IMR-90 (cell line): Measurements from ENCODE around the gene BRSK1. TPM values are rescaled to one million over a fixed set of nuclear protein-coding genes. Genes with fewer than 3 reads are reported as not detected.

Experiments
- ATAC-seq: fragments of 200-7000 bp; cut with Tn5 transposase; 2 replicates; pipeline ENCODE4 v1.9.1; 2020; ENCODE audit warnings: low read depth, mild to moderate bottlenecking, moderate library complexity
- BruUV-seq: library from RNA; stranded (reverse); fragments of 400-500 nt; replicated peaks from 2 replicates; lab custom pipeline; 2021; lab: Mats Ljungman, UMichigan
- CTCF ChIA-PET: fragments of 300-600 bp; formaldehyde crosslinking; extraction: SDS; loops from one replicate; lab custom pipeline; 2021; ENCODE audit warnings: antibody characterized with exemption; lab: Yijun Ruan, JAX
- POLR2A ChIA-PET: fragments of 300-600 bp; sonication (Branson Sonifier 250); formaldehyde crosslinking; loops from one replicate; lab custom pipeline; 2022; ENCODE audit warnings: antibody characterized with exemption; ENCODE audit not compliant: unreplicated experiment; lab: Charles Lee
- DNase-seq: peaks from one replicate; pipeline ENCODE4 v3.0.0; 2013
- H2AFZ ChIP-seq: replicated peaks from 2 replicates; pipeline ENCODE3; 2013; ENCODE audit warnings: low read length, mild to moderate bottlenecking; ENCODE audit not compliant: poor library complexity
- H2AK5ac ChIP-seq: 2 replicates; pipeline ENCODE4 v1.6.1; 2013; ENCODE audit warnings: low read depth, low read length, inconsistent platforms
- H2AK9ac ChIP-seq: replicated peaks from 2 replicates; pipeline ENCODE3; 2013; ENCODE audit warnings: mild to moderate bottlenecking, low read depth, low read length, moderate library complexity; ENCODE audit not compliant: poor library complexity
- H2BK120ac ChIP-seq: 2 replicates; pipeline ENCODE4 v1.6.1; 2013; ENCODE audit warnings: low read depth, low read length, inconsistent platforms
- H2BK15ac ChIP-seq: 3 replicates; pipeline ENCODE4 v1.6.1; 2013; ENCODE audit warnings: low read depth, low read length, inconsistent platforms
- H2BK20ac ChIP-seq: 2 replicates; pipeline ENCODE4 v1.6.1; 2013; ENCODE audit warnings: low read depth, mild to moderate bottlenecking, inconsistent platforms, low read length, moderate library complexity
- H2BK5ac ChIP-seq: 2 replicates; pipeline ENCODE4 v1.6.1; 2013; ENCODE audit warnings: mild to moderate bottlenecking, low read depth, low read length, inconsistent platforms; ENCODE audit not compliant: poor library complexity, severe bottlenecking
- H3K14ac ChIP-seq: replicated peaks from 2 replicates; pipeline ENCODE4 v1.6.1; 2013; ENCODE audit warnings: low read depth, low read length, inconsistent platforms
- H3K18ac ChIP-seq: 2 replicates; pipeline ENCODE4 v1.6.1; 2013; ENCODE audit warnings: low read depth, low read length, control low read depth
- H3K23ac ChIP-seq: 2 replicates; pipeline ENCODE4 v1.6.1; 2013; ENCODE audit warnings: low read depth, low read length, inconsistent platforms
- H3K27ac ChIP-seq: 2 replicates; pipeline ENCODE4 v1.5.1; 2013; ENCODE audit warnings: mild to moderate bottlenecking, control low read depth, low read length; ENCODE audit not compliant: insufficient read depth
- H3K27me3 ChIP-seq: 2 replicates; pipeline ENCODE4 v1.6.1; 2013; ENCODE audit warnings: low read length; ENCODE audit not compliant: control insufficient read depth, insufficient read depth
- H3K36me3 ChIP-seq: 2 replicates; pipeline ENCODE4 v1.6.1; 2013; ENCODE audit warnings: low read length, mixed read lengths; ENCODE audit not compliant: control insufficient read depth, insufficient read depth
- H3K4ac ChIP-seq: 2 replicates; pipeline ENCODE4 v1.6.1; 2013; ENCODE audit warnings: low read depth, low read length, inconsistent platforms
- H3K4me1 ChIP-seq: 2 replicates; pipeline ENCODE4 v1.6.1; 2013; ENCODE audit warnings: low read length, mixed read lengths; ENCODE audit not compliant: control insufficient read depth, insufficient read depth
- H3K4me2 ChIP-seq: 2 replicates; pipeline ENCODE4 v1.6.1; 2013; ENCODE audit warnings: low read depth, mild to moderate bottlenecking, control low read depth, low read length, moderate library complexity
- H3K4me3 ChIP-seq: 2 replicates; pipeline ENCODE4 v1.5.1; 2013; ENCODE audit warnings: low read depth, mild to moderate bottlenecking, control low read depth, low read length, moderate library complexity; ENCODE audit not compliant: insufficient read depth
- H3K56ac ChIP-seq: 2 replicates; pipeline ENCODE4 v1.6.1; 2013; ENCODE audit warnings: low read length, inconsistent platforms; ENCODE audit not compliant: insufficient read depth; ENCODE audit errors: extremely low read depth
- H3K79me1 ChIP-seq, 2 experiments: 2 replicates each; pipeline ENCODE4 v1.6.1; 2013; ENCODE audit warnings: low read length in 2 of 2, inconsistent platforms in 1 of 2, low read depth in 1 of 2
- H3K9ac ChIP-seq: 2 replicates; pipeline ENCODE4 v1.6.1; 2013; ENCODE audit warnings: low read depth, low read length, control low read depth
- H3K9me1 ChIP-seq: 2 replicates; pipeline ENCODE4 v1.6.1; 2013; ENCODE audit warnings: low read length, inconsistent platforms; ENCODE audit not compliant: insufficient read depth
- H3K9me3 ChIP-seq: 2 replicates; pipeline ENCODE4 v1.6.1; 2013; ENCODE audit warnings: low read length; ENCODE audit not compliant: control insufficient read depth, insufficient read depth
- H4K20me1 ChIP-seq: 2 replicates; pipeline ENCODE4 v1.6.1; 2013; ENCODE audit warnings: low read length, inconsistent platforms; ENCODE audit not compliant: insufficient read depth
- H4K5ac ChIP-seq: 2 replicates; pipeline ENCODE4 v1.6.1; 2013; ENCODE audit warnings: mild to moderate bottlenecking, low read depth, low read length, control low read depth
- H4K8ac ChIP-seq, 2 experiments: 2 replicates each; pipeline ENCODE4 v1.6.1; 2013; ENCODE audit warnings: low read depth in 2 of 2, low read length in 2 of 2, control low read depth in 1 of 2, inconsistent platforms in 1 of 2
- H4K91ac ChIP-seq: 2 replicates; pipeline ENCODE4 v1.6.1; 2013; ENCODE audit warnings: low read depth, low read length, inconsistent platforms; ENCODE audit not compliant: insufficient read depth
- BHLHE40 ChIP-seq: fragments of 150-350 bp; IDR thresholded peaks from 2 replicates; pipeline ENCODE4 v1.6.1; 2016; ENCODE audit warnings: mild to moderate bottlenecking, low read depth, low read length
- CHD1 ChIP-seq: IDR thresholded peaks from 2 replicates; pipeline ENCODE4 v1.6.1; 2012; ENCODE audit warnings: low read depth, low read length, improper control_type of control experiment
- CTCF ChIP-seq: conservative IDR thresholded peaks from 2 replicates; pipeline ENCODE4 v1.5.1; 2012; ENCODE audit warnings: mild to moderate bottlenecking, low read depth, low read length, improper control_type of control experiment
- ELK1 ChIP-seq: fragments of 150-350 bp; IDR thresholded peaks from 2 replicates; pipeline ENCODE4 v1.6.1; 2016; ENCODE audit warnings: low read depth, mild to moderate bottlenecking, low read length, moderate library complexity, borderline replicate concordance
- MXI1 ChIP-seq: IDR thresholded peaks from 2 replicates; pipeline ENCODE4 v1.6.1; 2012; ENCODE audit warnings: low read depth, mild to moderate bottlenecking, low read length, moderate library complexity, borderline replicate concordance
- NFE2L2 ChIP-seq: fragments of 150-350 bp; IDR thresholded peaks from 2 replicates; pipeline ENCODE4 v1.6.1; 2016; ENCODE audit warnings: low read depth, mild to moderate bottlenecking, low read length
- SMC3 ChIP-seq: fragments of 150-350 bp; IDR thresholded peaks from 2 replicates; pipeline ENCODE4 v1.6.1; 2016; ENCODE audit warnings: low read depth, mild to moderate bottlenecking, antibody characterized with exemption, low read length, moderate library complexity
- USF2 ChIP-seq: fragments of 150-350 bp; IDR thresholded peaks from 2 replicates; pipeline ENCODE4 v1.6.1; 2017; ENCODE audit warnings: mild to moderate bottlenecking, antibody characterized with exemption, low read length, low read depth
- WGBS, 2 experiments: methylation state at CpG; one replicate each; pipeline versions ENCODE4 v1.1.5 to v1.1.7; 2013; ENCODE audit warnings: missing lambda C conversion rate in 2 of 2; ENCODE audit not compliant: insufficient read length in 1 of 2; ENCODE audit errors: extremely low coverage in 2 of 2; 5-methylcytosine and 5-hydroxymethylcytosine counted together
- dilution Hi-C: fragments of 300-500 bp; cut with HindIII; formaldehyde crosslinking; loops from one replicate; pipeline ENCODE4 v1.14.3; 2018; ENCODE audit warnings: low sequenced_read_pairs; ENCODE audit not compliant: unreplicated experiment
- in situ Hi-C: fragments of 300-500 bp; cut with MboI; formaldehyde crosslinking; loops from 3 replicates; pipeline ENCODE4 v1.14.3; 2019; ENCODE audit warnings: low sequenced_read_pairs, inconsistent platforms, mixed read lengths
- intact Hi-C: fragments of 100-400 bp; cut with micrococcal nuclease; formaldehyde crosslinking; loops from 2 replicates; pipeline ENCODE4 v1.10.0; 2022
- polyA plus RNA-seq, 3 experiments: library from polyadenylated mRNA; depleted of rRNA; stranded (reverse); fragments of >200 nt; gene quantifications; 2 replicates each; pipeline ENCODE4 v1.2.3, GENCODE V29; 2012; ENCODE audit warnings: low replicate concordance in 1 of 3
- total RNA-seq: library from RNA; depleted of rRNA; stranded (reverse); fragments of >200 nt; gene quantifications from 2 replicates; pipeline ENCODE4 v1.2.3, GENCODE V29; 2012

Gene BRSK1
- total and polyA plus RNA-seq, 2 of the 4 experiments (the other 2 are of a cell fraction) = 2.5 to 22.3 TPM

GRCh38 chr19:55316646-55317045, 32.8 kb downstream of the BRSK1 start:
- no peak overlapping the region for H2AK5ac ChIP-seq
- H3K23ac ChIP-seq = no peak overlapping the region
- no peak overlapping the region for H3K14ac ChIP-seq
- H3K79me1 ChIP-seq = no peaks in the 10 kb centered on the region
- in situ Hi-C loops (no loop called here), intact Hi-C loops (no loop called here), dilution Hi-C loops (no loop called here)
- no peak overlapping the region for H2BK120ac ChIP-seq
- POLR2A ChIA-PET = no interaction called here
- no peak overlapping the region for H3K9ac ChIP-seq
- no peak for ATAC-seq
- H3K56ac ChIP-seq = no peak overlapping the region
- H2AFZ ChIP-seq = no peak overlapping the region
- H2BK15ac ChIP-seq = no peak overlapping the region
- H3K18ac ChIP-seq = no peak overlapping the region
- no peak overlapping the region for H2AK9ac ChIP-seq
- H2BK5ac ChIP-seq = no peak overlapping the region
- H3K9me1 ChIP-seq = no peaks in the 10 kb centered on the region
- H4K91ac ChIP-seq = no peak overlapping the region
- H3K27ac ChIP-seq = no peak overlapping the region
- H3K4me1 ChIP-seq = no peaks in the 10 kb centered on the region; the same call in 1 of the 2 replicates
- CTCF ChIA-PET = no interaction called here
- no peaks in the 10 kb centered on the region for H4K20me1 ChIP-seq
- DNase-seq = no peak
- H4K5ac ChIP-seq = no peak overlapping the region
- BruUV-seq = no TSS peak
- H3K36me3 ChIP-seq = no peaks in the 10 kb centered on the region; the same call in 1 of the 2 replicates
- no peak for TF ChIP-seq ELK1
- no peak for TF ChIP-seq CHD1
- TF ChIP-seq CTCF = no peak
- no peak for TF ChIP-seq NFE2L2
- TF ChIP-seq SMC3 = no peak
- no peak for TF ChIP-seq BHLHE40
- no peak for TF ChIP-seq USF2
- TF ChIP-seq MXI1 = no peak
- H3K4ac ChIP-seq = no peak overlapping the region
- H3K4me3 ChIP-seq = no peak overlapping the region
- H4K8ac ChIP-seq = no peak overlapping the region
- 0 out of 2 replicates have a peak, but pooled peaks cover 1% of the 10 kb centered on the region for H3K9me3 ChIP-seq
- no peak overlapping the region for H2BK20ac ChIP-seq
- peaks cover 6% of the 10 kb centered on the region; the same call in 1 of the 2 replicates for H3K27me3 ChIP-seq
- WGBS, 2 experiments = 100% methylated on average over 1 of the region's 8 CpGs; no CpG with 5 or more reads in 1 of the 2 experiments
- H3K4me2 ChIP-seq = no peak overlapping the region
